ENCODE results near the gene PRKCH.

Gene PRKCH

DNA sequence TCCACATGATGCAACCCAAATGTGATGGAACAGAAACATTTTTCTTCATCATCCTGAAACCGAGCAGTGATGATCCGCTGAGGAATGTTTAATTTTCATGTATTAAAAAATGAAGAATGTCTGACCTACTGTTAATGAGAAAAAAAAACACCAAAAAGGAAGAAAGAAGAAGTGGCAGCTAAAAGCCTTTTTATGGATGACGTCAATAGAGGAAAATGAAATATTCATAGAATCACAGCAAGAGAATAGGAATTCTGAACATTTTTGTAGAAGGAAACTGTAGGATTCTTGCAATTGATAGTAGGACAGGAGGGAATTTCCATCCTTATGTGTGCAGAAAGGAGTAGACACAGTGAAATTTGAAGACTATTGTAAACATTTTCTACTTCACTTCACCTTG, 112.9 kb downstream of the PRKCH start:
- no peak for DNase-seq

DNA sequence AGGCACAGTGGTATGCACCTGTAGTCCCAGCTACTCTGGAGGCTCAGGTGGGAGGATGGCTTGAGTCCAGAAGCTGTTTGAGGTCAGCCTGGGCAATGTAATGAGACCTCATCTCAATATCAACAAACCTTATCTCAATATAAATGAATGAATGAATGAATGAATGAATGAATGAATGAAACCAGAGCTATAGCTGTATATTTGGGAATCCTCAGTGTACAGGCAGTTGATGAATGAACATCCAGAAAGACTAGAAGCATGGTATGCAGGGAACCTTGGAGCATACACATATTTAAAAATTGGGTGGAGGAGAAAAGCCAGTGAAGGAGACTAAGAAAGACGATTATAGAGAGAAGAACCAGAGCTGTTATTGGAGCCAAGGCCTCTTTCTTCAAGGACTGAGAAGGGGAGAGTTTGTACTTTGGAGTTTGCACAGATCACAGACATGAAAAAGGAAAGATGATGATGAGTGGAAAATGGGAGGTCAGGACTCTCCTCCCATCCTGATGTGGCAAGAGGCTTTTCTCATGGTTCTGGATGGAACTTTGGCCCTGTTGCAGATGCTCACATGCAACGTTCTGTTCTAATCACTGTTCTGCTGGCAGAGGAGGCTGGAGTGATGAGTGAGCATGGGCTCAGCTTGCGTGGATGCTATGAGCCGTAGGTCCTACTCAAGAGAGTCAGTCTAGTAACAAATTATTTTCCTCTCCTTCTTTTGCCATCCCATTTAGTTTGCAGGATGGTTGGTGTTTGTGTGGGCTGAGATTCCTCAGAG, 114.4 kb downstream of the PRKCH start:
- DNase-seq = no peak

DNA sequence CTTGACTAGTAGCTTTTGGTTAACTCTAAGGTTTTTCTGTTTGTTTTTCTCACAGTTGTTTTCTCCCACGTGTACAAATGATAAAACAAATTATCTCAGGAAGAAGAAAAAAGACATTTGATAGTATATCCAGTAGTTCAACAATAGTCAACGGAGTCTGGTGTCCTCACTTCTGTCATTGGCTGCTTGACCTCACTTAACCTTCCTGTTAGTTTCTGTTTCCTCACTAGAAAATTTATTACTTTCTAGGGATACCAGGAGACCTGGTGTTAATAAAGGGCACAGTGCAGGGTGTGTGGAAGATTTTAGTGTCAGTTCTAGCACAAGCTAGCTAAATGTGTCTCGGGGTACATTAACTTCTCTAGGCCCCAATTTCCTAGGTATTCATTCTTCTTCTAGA, 116.0 kb downstream of the PRKCH start:
- no peak for DNase-seq

DNA sequence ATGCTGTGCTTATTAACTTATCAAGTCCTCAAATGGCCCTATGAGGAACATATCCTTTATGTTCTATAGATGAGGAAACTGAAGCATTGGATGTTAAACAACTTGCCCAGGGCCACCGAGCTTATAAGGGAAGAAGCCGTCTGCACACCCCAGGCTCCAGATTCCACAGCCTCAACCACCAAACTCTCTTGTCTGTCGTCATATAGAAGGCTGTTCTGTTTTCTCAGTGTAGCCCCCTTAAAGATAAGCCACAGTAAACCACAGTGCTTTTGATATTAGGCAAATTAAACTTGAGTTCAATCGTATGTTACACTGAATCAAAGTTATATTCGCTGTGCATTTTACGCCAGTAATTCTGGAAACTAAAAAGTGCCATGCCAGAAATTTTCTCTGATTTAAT, 116.7 kb downstream of the PRKCH start:
- DNase-seq = no peak

DNA sequence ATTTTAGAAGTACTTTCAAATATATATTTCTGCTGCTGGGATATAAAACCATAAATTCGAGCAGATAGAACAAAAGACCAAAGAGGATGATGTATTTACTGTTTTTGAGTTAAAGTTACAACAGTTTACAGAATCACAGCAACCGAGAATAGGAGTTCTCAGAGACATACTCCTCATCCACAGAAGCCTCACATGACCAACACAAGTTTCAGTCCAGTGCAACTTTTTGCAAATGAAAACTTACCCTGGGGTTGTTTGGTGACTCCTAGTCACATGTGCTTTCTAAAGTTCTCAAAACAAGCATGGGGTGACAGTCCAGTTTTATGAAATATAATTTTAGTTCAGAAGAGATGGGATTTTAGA, 117.1 kb downstream of the PRKCH start:
- DNase-seq = no peak

DNA sequence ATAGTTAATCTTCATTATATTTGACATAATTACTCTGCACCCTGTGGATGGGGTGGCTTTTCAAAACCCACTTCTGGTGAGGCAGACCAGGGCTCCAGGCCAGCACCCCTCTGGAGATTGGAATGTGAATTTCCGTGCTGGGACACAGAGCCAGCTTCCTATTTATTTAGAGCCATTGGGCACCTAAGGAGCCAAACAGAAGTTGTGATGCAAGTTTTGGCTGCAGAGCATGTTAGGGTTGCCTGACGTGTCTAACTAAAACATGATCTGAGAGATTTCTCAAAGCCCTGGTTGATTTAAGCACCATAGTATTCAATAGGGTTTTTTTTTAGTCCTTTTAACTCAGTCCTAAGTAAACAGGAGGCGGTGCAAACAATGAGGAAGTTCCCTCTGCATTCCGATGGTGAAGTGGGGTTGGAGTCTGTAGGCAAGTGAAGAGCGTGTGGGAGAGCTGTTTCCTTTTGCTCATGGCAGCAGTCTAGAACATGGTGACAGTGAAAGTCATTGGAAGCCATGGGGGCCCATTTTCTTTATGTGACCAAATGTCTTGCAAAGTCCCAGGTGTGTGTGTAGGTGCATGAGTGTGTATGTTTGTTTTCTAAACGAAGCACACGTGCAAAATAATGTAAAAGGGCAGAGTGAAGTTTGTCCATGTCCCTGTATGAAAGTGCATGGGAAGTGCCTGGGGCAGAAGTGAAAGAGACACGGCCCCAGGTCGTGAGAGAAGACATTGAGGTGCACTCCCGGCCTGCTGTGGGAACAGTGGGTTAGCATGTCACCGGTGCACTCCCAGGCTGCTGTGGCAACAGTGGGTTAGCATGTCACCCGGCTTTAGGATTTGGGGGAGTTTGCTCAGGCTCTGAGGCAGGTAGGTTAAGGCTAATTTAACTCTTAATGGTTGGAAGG, 117.7 kb downstream of the PRKCH start:
- peak; percentile 23 for DNase-seq

DNA sequence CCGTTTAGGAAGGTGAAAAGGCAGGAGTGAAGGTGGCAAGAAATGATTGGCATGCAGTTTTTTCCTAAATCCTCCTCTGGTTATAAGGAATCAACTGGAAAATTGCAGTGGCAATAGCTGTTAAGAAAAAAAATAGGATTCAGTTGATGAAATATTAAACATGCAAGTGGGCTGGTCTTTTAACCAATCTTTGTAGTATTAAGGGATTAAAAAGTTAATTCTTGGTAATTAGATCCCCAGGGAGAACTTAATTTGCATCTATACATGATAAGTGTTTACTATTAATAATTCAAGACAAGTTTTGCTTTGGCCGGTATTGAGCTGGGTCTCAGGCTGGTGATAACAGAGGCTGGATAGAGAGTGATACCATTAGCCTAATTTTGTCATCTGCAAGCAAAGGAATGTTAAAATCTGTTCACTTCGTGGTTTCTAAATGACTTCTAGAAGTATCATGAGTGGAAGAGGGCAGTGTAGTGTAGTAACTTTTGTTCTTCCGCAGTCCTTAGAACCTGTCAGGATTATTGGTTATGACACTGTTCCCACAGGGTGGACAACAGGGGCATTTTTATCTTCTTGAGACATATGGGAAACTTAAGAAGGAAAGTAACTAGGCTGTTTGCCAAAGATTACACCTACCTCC, 118.5 kb downstream of the PRKCH start:
- no peak for DNase-seq

DNA sequence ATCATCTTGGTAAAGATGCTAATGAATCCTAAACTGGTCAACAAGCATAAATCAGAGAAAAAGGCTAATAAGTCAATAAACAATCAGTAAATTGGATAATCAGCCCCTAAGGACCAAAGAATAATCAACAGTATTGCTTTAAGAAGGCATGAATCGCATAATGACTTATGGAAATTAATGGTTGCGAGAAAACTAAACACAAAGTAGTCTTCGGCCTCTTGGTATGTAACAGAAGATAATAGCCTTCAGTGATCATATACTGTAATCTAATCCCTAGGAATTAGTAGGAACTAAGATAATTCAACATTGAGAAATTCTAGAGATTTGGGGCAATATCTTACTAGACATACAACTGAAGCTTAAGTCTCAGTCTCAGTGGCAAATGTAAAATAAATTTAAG, 122.1 kb downstream of the PRKCH start:
- DNase-seq = no peak

DNA sequence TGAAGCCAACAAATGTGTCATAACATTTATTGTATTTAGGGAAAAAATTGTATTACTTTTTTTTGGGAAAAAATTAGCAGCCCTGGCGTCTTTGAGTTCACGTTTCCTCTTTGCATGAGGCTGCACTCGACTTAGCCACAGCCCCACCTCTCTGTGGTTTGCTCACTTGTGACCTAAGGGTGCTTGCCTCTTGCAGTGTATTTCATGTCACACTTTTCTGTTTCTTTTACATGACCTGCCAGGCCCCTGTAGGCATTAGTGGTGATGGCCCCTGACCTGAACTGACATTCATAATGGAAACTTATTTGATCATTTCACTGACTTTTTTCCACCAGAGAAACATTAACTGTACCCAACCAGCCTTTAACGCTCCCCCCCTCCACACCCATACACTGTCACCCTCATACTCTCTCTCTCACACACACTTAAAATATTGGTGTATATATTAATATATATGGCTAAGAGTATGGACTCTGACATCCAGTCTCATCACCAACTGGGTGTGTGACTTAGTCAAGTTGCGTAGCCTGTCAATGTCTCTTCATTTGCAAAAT, 122.9 kb downstream of the PRKCH start:
- DNase-seq = peak; percentile 66

DNA sequence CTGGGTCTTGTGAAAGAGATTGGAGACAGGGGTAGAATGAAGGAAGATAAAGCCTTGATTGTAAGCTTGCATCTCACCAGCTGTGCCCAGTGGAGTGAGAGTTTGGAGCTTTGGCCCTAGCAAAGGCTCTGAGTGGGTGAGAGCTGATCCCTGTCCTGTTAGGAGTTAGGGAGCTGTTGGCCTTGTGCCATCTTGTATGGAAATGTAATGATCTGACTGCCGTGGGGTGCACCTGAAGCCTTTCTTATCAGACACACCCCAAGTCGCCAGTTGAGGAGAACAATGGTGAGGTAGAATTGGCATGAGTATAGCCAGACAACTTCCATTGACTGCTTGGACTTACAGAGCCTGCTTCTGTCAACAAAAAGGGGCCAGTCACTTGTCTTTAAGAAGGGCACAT, 130.1 kb downstream of the PRKCH start:
- no peak for DNase-seq

DNA sequence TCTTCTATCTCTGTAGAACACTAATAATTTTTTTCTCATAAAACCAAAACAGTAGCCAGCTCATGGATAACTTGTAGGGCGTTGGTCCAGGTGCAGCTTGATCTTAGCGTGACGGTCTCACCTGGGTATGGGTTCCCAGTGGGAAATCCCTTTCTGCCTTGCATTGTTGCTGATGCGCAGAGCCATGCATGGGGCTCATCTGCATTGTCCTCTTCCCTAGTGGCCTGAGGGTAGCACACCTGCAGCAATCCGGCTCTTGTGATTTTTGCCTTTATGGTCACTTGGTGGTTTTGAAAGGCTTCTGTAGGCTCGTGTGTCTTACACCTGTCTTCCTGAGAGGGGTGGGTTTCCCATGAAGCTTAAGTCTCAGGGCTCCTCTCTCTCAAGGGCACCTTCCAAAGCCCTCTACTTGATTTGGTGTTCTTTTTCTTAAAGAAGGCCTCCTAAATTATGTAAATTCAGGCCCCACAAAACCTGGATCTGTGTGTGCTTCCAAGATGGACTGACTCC, 130.6 kb downstream of the PRKCH start:
- DNase-seq = no peak

DNA sequence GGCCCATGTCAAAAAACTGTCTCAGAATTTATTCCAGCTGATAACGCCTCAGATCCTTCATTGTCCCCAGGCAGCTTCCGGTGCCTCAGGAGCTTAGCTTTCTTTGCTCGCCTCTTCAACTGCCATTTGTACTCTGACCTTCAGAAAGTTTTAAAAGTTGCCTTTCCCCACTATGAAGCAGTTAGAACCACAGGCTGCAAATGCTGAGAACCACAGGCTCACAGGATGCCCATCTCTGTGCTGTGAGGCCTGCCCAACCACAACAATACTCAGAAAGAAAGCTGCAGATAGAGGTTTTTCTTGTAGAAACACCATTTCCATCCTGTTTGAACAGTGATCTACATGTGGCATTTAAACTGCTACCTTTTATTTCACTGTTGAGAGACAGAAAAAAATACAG, 131.1 kb downstream of the PRKCH start:
- peak; percentile 34 for DNase-seq

DNA sequence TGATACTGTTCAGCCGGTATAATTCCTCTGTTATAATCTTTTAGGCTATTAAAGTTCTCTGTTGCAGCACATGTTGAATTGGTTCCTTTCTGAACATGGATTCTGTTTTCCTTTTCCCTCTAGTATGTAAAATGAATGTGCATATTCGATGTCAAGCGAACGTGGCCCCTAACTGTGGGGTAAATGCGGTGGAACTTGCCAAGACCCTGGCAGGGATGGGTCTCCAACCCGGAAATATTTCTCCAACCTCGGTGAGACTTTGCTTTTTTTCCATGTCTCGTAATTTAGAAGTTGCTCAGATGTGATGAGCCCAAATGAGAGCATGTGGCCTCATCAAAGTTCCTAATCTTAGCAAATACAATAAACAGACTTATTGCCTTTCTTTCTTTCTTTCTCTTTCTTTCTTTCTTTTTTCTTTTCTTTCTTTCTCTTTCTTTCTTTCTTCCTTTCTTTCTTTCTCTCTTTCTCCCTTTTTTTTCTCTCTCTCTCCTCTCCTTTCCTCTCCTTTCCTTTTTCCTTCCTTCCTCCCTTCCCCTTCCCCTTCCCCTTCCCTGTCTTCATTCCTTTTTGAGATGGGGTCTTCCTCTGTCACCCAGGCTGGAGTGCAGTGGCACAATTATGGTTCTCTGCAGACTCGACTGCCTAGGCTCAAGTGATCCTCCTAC, 131.9 kb downstream of the PRKCH start:
- DNase-seq = no peak

DNA sequence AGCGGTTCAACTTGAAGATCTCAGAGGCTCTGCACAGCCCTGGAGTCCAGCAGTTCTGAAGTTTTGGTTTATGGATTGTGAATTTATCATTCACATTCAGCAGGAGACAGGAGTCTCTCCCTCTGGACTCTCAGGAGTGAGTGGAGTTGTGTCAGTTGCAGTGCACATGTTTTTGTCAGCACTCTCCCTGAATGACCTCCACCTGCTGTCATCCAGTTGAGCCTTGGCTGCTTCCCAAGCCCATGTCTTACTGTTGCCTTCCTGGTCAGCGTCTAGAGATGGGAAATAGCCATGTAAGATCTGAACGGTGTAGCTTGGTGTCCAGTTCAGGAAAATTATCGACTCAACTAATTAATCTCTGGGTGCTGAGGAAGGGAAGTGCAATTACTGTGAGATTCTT, 133.2 kb downstream of the PRKCH start:
- no peak for DNase-seq

DNA sequence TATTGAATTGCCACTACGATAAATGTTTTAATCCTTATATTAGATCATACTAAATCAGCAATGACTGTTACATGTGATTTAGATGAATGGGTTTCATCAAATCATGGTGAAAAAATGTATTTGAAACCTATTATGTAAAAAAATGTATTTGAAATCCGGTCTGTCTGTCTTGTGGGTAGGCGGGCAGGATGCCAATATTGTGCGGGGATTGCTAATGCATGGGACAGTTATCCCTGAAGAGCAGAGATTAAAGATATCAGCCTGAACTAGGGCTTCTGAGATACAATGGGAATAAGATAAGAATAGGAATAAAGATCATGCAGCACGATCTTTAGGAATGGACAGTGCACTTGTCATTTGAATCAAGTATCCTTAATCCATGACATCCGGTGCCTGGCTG, 134.0 kb downstream of the PRKCH start:
- no peak for DNase-seq

DNA sequence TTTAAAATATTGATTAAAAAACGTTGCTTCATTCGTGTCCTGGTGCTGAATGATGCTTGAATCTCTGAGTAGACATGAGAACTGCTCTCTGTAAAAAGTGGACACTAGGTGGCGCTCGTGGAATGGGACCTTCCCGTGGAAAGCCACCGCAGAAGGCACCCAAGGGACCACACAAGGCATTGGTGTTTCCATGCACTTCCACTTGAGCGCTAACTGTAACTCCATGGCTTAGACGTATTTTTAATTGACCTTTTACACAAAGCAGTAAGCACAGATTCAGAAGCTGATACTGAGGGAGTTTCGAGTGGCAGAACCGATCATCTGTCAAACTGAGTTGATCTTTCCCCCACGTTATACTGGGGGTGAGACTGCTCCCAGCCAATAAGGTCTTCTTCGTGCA, 135.3 kb downstream of the PRKCH start:
- DNase-seq = peak; percentile 77

DNA sequence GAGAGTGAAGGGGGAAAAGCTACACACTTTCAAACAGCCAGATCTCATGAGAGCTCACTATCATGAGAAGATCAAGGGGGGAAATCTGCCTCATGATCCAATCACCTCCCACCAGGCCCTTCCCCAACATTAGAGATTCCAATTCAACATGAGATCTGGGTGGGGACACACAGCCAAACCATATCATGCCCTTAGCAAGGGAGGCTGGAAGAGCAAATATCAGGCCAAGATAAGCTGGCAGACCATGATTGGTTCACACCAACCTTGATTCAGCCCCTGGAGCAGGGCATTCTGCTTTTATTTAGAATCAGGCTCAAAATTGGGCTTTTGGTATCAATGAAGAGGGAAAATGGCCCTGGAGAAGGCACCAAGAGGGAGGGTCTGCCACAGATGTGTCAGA, 137.4 kb downstream of the PRKCH start:
- DNase-seq = no peak

DNA sequence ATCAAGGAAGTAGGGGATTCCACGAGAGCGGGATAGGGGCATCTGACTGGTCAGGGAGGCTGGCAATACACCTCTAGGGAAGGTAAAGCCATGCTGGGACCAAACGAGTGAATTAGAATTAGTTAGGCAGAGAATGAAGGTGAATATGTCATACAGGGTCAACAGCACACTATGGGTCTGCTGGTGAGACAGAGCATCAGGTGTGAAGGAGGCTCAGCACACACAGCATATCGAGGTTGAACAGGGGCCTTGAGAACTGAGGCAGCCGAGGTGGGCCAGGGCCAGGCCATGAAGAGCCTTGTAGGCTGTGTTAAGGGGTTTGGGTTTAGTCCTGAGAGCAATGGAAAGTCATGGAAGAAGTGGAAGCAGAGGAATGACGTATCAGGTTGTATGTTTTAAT, 137.8 kb downstream of the PRKCH start:
- no peak for DNase-seq

DNA sequence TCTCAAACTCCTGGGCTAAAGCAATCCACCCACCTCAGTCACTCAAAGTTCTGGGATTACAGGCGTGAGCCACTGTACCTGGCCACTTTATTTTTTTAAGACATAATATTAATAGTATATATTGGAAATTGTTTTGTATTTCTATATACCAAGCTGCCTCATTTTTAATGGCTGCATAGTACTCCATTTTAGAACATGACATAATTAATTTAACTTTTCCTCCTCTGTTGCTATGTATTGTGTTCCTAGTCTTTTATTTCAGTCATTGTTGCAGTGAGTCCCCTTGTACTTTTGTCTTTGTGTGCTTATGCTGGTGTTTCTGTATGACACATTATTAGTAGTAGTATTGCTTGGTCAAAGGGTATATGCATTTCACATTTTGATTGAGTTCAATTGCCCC, 138.7 kb downstream of the PRKCH start:
- no peak for DNase-seq

DNA sequence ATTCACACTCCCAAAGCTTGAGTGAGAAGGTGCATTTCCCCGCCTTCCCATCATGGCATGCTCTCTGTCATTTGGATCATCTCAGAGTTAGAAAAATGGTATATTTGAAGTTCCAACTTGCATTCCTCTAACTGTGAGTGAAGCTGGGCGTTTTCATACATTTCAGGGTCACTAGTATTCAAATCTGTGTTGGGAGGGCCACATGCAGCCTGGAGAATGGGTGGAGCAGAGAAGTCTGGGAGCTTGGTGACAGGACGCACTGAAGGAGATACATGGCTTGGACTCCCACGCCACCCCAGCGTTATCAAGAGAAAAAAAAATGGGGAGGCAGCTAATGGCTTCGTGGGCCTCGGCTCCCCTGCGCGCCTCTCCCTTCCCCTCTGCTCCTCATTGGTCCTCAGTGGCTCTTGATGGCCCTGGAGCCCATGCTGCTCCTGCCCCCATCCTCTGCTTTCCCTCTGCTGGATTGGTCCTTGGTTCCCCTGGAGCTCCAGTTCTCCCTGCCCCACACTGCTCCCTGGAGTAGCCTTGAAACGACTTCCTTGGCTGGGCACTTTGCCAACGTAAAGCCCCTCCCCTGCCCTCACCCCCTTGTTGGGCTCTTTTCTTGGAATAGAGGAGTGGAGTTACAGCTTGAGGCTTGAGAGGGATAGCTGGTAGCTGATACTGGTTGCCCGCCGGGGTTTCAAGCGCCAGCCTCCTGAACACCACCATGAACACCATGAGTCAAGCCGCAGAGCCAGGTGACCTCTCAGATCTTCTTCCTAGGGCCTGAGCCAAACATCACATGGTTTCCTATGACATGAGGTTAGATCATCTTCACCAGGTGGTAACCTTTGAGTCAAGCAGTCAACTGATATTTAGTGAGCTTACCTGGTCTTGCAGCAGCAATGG, 139.6 kb downstream of the PRKCH start:
- DNase-seq = no peak

DNA sequence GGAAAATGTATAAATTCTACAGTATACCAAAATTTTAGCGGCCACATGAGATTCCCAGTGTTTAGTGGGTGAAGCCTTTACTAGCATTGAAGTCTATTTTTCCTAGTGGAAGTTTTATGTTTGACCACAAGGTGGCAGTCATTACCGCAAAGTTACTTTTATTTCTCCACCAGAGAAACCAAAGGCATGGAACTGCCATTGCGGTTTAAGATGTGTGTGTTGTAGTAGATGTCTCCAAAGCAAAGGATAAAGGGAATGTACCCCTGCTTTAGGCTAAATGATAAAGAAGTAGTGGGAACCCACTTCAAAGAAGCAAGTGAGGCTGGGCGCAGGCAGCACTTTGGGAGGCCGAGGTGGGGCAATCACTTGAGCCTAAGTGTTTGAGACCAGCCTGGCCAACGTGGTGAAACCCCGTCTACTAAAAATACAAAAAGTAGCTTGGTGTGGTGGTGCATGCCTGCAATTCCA, 140.5 kb downstream of the PRKCH start:
- no peak for DNase-seq

Data from stimulated activated naive CD4-positive, alpha-beta T cell treated with Interleukin-2 at 50 U/mL for 16 hours (primary cell).